Measurements from ENCODE around the gene SS18L1. TPM values are rescaled to one million over a fixed set of nuclear protein-coding genes. Genes with fewer than 3 reads are reported as not detected.

Gene SS18L1
- total RNA-seq, 1 experiment from 2014 or later: 28.1 TPM

DNA sequence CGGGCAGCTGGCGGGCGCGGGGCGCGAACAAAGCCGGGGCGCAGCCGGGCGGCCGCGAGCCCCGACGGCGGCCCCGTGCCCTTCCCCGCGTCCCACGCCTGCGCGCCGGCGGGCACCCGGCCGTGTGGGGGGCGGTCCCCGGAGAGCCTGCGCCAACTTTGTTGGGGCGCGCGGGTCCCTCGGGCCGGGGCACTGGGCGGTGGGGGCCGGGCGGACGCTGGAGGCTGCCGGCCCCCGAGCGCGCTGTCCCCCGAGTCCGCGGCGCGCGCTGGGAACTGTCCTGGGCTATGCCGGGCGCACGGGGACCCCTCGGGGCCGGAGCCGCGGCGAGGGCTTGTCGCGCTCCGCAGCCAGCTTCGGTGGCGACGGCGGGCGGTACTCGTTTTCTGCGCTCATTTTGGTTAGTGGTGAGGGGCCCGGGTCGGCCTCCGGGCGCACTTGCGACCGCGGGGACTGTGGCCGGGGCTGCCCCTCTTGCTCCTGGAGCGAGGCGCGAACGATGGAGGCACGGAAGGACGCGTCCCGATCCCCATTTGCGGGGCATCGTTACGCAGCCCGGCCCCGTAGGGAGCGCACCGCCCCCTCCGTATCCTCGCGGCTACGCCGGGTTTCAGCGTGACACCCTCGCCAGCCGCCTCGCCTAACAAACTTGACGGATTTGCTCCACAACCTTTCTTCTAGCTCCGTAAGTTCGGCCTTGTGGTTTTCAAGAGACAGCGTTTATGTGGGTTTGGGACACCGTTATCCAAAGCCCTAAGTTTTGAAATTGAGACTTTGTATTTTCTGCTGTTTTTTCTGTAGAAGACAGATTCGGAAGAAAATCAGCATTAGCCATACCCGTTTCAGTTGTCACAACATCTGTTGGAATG is 622 bp downstream of the SS18L1 start (continued):
- TF ChIP-seq, protein P1, sequence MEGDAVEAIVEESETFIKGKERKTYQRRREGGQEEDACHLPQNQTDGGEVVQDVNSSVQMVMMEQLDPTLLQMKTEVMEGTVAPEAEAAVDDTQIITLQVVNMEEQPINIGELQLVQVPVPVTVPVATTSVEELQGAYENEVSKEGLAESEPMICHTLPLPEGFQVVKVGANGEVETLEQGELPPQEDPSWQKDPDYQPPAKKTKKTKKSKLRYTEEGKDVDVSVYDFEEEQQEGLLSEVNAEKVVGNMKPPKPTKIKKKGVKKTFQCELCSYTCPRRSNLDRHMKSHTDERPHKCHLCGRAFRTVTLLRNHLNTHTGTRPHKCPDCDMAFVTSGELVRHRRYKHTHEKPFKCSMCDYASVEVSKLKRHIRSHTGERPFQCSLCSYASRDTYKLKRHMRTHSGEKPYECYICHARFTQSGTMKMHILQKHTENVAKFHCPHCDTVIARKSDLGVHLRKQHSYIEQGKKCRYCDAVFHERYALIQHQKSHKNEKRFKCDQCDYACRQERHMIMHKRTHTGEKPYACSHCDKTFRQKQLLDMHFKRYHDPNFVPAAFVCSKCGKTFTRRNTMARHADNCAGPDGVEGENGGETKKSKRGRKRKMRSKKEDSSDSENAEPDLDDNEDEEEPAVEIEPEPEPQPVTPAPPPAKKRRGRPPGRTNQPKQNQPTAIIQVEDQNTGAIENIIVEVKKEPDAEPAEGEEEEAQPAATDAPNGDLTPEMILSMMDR (IDR thresholded peaks at IDR 0.05 in 2 of 3, conservative IDR thresholded peaks at IDR 0.05 in 1 of 3; ENCODE audit: borderline replicate concordance in 1 of 3, insufficient read depth in 1 of 3, low read depth in 2 of 3, low read length in 2 of 3): no peak
- TF ChIP-seq FOSL1 (IDR thresholded peaks at IDR 0.05; ENCODE audit: low read depth): no peak

DNA sequence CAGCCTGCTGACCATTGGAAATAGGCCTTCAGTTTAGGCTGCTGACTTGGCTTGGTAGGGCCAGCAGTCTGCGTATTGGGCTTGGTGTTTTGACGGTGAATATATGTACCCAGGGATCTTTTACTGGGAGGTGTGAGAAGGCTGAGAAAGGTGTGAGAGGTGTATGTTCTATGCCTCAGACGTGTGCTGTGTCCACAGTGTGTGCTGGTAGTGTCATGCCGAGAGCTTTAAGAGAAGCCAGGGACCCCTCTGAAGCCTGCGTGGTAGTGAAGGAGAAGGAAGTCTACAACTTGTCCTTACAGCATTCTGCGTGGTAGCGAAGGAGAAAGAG is 2.1 kb downstream of the SS18L1 start:
- H3K4me1 ChIP-seq (ENCODE audit: control insufficient read depth in 1 of 2, insufficient read depth in 2 of 2, low read length in 2 of 2): peaks cover 13 to 23% of the 10 kb centered on the region in 2 experiments

More for the DNA sequence above, 2.1 kb downstream of the SS18L1 start:
- TF ChIP-seq, protein P2, sequence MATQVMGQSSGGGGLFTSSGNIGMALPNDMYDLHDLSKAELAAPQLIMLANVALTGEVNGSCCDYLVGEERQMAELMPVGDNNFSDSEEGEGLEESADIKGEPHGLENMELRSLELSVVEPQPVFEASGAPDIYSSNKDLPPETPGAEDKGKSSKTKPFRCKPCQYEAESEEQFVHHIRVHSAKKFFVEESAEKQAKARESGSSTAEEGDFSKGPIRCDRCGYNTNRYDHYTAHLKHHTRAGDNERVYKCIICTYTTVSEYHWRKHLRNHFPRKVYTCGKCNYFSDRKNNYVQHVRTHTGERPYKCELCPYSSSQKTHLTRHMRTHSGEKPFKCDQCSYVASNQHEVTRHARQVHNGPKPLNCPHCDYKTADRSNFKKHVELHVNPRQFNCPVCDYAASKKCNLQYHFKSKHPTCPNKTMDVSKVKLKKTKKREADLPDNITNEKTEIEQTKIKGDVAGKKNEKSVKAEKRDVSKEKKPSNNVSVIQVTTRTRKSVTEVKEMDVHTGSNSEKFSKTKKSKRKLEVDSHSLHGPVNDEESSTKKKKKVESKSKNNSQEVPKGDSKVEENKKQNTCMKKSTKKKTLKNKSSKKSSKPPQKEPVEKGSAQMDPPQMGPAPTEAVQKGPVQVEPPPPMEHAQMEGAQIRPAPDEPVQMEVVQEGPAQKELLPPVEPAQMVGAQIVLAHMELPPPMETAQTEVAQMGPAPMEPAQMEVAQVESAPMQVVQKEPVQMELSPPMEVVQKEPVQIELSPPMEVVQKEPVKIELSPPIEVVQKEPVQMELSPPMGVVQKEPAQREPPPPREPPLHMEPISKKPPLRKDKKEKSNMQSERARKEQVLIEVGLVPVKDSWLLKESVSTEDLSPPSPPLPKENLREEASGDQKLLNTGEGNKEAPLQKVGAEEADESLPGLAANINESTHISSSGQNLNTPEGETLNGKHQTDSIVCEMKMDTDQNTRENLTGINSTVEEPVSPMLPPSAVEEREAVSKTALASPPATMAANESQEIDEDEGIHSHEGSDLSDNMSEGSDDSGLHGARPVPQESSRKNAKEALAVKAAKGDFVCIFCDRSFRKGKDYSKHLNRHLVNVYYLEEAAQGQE (IDR thresholded peaks at IDR 0.05; ENCODE audit: low read depth): no peak
- no peak for TF ChIP-seq RAD21 (IDR thresholded peaks at IDR 0.05; ENCODE audit: low read depth)
- TF ChIP-seq, protein P3, sequence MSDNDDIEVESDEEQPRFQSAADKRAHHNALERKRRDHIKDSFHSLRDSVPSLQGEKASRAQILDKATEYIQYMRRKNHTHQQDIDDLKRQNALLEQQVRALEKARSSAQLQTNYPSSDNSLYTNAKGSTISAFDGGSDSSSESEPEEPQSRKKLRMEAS (IDR thresholded peaks at IDR 0.05): no peak
- no peak for TF ChIP-seq POLR2AphosphoS5 (IDR thresholded peaks at IDR 0.05; ENCODE audit: low read depth, low read length)
- no peaks in the 10 kb centered on the region for H3K27me3 ChIP-seq (ENCODE audit: insufficient read depth, low read length)
- DNase-seq (ENCODE audit: low read depth, low spot score) (no peak), ATAC-seq (no peak)
- no peak overlapping the region for H3K9ac ChIP-seq (ENCODE audit: low read length)
- intact Hi-C loops (cut with micrococcal nuclease): no loop called here
- BruUV-seq (replicated peaks): no TSS peak
- ChIA-PET POLR2A (no interaction called here), RAD21 (ENCODE audit: low non-redundant PET in 1 of 2, low total read pairs in 2 of 2, uncharacterized antibody in 2 of 2, unreplicated experiment in 2 of 2) (no interaction called here), CTCF (no interaction called here)
- no peak overlapping the region for H2AFZ ChIP-seq (ENCODE audit: low read depth, low read length, poor library complexity, severe bottlenecking)
- H3K27ac ChIP-seq (ENCODE audit: low read depth, low read length): no peak overlapping the region
- H3K36me3 ChIP-seq (ENCODE audit: control insufficient read depth in 1 of 2, insufficient read depth in 2 of 2, low read length in 2 of 2): peaks cover 0 to 23% of the 10 kb centered on the region in 2 experiments; a peak in 3 of 4 replicates
- no peaks in the 10 kb centered on the region for H3K9me3 ChIP-seq (ENCODE audit: control insufficient read depth in 1 of 2, insufficient read depth in 1 of 2, low read depth in 1 of 2, low read length in 2 of 2)
- peaks cover 33% of the 10 kb centered on the region; the same call in 1 of the 2 replicates for H4K20me1 ChIP-seq (ENCODE audit: insufficient read depth)
- H3K4me2 ChIP-seq (ENCODE audit: low read length): peak overlapping the region; percentile 95; the same call in 1 of the 2 replicates
- H3K79me2 ChIP-seq (ENCODE audit: insufficient read depth, low read length): peaks cover 89% of the 10 kb centered on the region
- no peaks in the 10 kb centered on the region for H3K9me2 ChIP-seq (ENCODE audit: insufficient read depth)
- H3K4me3 ChIP-seq (replicated peaks in 1 of 2; ENCODE audit: low read depth in 1 of 2, low read length in 2 of 2): no peak overlapping the region

All from HCT116 (cell line).